DOHH2 (cell line): ENCODE results near the gene ZSCAN12.

Source experiments
- CTCF ChIP-seq: fragments of 200-600 bp; sonication (generic); IDR thresholded peaks from one replicate; pipeline ENCODE4 v1.5.1; 2014; ENCODE audit warnings: antibody characterized with exemption, mild to moderate bottlenecking, low read depth, low read length; ENCODE audit not compliant: poor library complexity, severe bottlenecking
- EZH2phosphoT487 ChIP-seq: fragments of 200-600 bp; sonication (generic); IDR thresholded peaks from 2 replicates; pipeline ENCODE4 v1.6.1; 2017; ENCODE audit warnings: borderline replicate concordance, mild to moderate bottlenecking, antibody characterized with exemption, low read length, moderate library complexity, mixed read lengths

- TF ChIP-seq CTCF = no peak
- TF ChIP-seq EZH2phosphoT487 = no peak
Measured at GRCh38 chr6:28433119-28433518, 33.6 kb upstream of the ZSCAN12 start.
